K562 (cell line): ENCODE data around the gene LRRIQ4. TPM values are rescaled to one million over a fixed set of nuclear protein-coding genes. Genes with fewer than 3 reads are reported as not detected.

Experiments
- ELF1 ChIP-seq: fragments of 200-800 bp; sonication (Bioruptor generic); IDR thresholded peaks from 2 replicates; pipeline ENCODE4 v1.6.1; 2016; ENCODE audit warnings: missing genetic modification characterization, missing compliant biosample characterization
- JUNB ChIP-seq: fragments of 450-650 bp; formaldehyde crosslinking; conservative IDR thresholded peaks from 2 replicates; pipeline ENCODE4 v1.4.0; 2020; ENCODE audit warnings: mild to moderate bottlenecking
- MAFG ChIP-seq: fragments of 450-650 bp; conservative IDR thresholded peaks from 2 replicates; pipeline ENCODE4 v1.6.1; 2016; ENCODE audit warnings: missing genetic modification characterization, missing compliant biosample characterization
- MAZ ChIP-seq, 2 experiments: fragments of 450-650 bp in 1 of 2; sonication (generic) in 1 of 2; formaldehyde crosslinking; IDR thresholded peaks in 1 of 2; conservative IDR thresholded peaks in 1 of 2; 2 replicates each; pipeline versions ENCODE4 v1.4.0 to v1.5.0; 2020; ENCODE audit warnings: mild to moderate bottlenecking in 1 of 2, missing genetic modification reagents in 1 of 2
- SMARCB1 ChIP-seq: IDR thresholded peaks from 2 replicates; pipeline ENCODE4 v1.6.1; 2011; ENCODE audit warnings: improper control_type of control experiment, low read depth; ENCODE audit not compliant: insufficient read length
- SOX6 ChIP-seq: fragments of 450-650 bp; IDR thresholded peaks from 2 replicates; pipeline ENCODE4 v1.6.1; 2014; ENCODE audit warnings: mild to moderate bottlenecking
- ZFP30 ChIP-seq: fragments of 250-450 bp; sonication (Bioruptor Pico); IDR thresholded peaks from 2 replicates; pipeline ENCODE4 v1.8.0; 2022; ENCODE audit warnings: moderate library complexity, mild to moderate bottlenecking, inconsistent platforms, borderline replicate concordance
- ZNF766 ChIP-seq: fragments of 200-800 bp; sonication (Bioruptor generic); conservative IDR thresholded peaks from 2 replicates; pipeline ENCODE4 v1.6.1; 2016; ENCODE audit warnings: missing genetic modification characterization, missing compliant biosample characterization
- polyA plus RNA-seq, 8 experiments: library from polyadenylated mRNA; depleted of rRNA in 4 of 8; stranded (reverse) in 5 of 8; unstranded in 3 of 8; fragments of >200 nt; fragmentation: Nextera tagmentation in 2 of 8; fragmentation: Illumina TruSeq in 1 of 8; extraction: Ambion mirVana in 2 of 8; extraction: Trizol in 1 of 8; gene quantifications; 2 replicates each; pipeline versions ENCODE4 v1.2.1 to v1.2.3, GENCODE V29; 2011 to 2014; ENCODE audit warnings: inconsistent platforms in 1 of 8, missing spikeins in 1 of 8
- total RNA-seq, 7 experiments: library from RNA; depleted of rRNA in 6 of 7; stranded (reverse); fragments of >200 nt in 6 of 7; fragmentation: Illumina TruSeq in 2 of 7; extraction: Trizol in 2 of 7; gene quantifications; 2 replicates each; pipeline versions ENCODE4 v1.2.1 to v1.2.3, GENCODE V29; 2011 to 2021; ENCODE audit warnings: low replicate concordance in 1 of 7
- TF ChIP-seq, protein P1 (sequence below): fragments of 450-650 bp; IDR thresholded peaks from 2 replicates; pipeline ENCODE4 v1.6.1; 2018; ENCODE audit not compliant: partially characterized antibody
- TF ChIP-seq, protein P2 (sequence below): fragments of 450-650 bp; IDR thresholded peaks from 2 replicates; pipeline ENCODE4 v1.6.1; 2018; ENCODE audit warnings: mild to moderate bottlenecking, low read depth; ENCODE audit not compliant: partially characterized antibody

LRRIQ4 gene
- total and polyA plus RNA-seq, 9 of the 15 experiments (the other 6 are each of a cell fraction or from before 2014, with no cell fraction given): not detected

DNA sequence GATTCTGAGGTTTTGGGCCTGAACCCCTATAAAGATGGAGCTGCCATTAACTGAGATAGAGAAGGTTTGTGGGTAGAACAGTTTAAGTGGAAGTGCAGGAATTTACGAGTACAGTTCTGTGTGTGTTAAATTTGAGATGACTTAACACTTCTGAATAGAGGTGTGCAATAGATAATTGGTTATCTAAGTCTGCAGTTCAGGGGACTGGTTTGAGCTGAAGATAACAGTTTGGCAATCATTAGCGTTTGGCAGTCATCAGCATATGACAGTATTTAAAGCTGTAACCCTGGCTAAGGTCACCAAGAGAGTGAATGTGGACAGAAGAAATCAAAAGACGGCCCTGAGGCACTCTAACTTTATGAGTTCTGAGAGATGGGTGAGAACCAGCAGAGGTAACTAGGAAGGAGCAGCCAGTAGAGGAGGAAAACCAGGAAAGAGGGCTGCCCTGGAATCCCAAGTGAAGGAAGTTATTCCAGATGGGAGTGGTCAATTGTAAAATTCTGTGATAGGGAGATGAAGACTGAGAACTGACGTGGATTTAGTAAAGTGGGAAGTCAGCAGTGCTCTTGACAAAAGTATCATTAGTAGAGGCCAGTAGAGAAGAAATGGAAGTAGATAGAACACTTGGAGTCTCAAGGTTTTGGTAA, 31.3 kb upstream of the LRRIQ4 start (continued):
- TF ChIP-seq, protein P1, sequence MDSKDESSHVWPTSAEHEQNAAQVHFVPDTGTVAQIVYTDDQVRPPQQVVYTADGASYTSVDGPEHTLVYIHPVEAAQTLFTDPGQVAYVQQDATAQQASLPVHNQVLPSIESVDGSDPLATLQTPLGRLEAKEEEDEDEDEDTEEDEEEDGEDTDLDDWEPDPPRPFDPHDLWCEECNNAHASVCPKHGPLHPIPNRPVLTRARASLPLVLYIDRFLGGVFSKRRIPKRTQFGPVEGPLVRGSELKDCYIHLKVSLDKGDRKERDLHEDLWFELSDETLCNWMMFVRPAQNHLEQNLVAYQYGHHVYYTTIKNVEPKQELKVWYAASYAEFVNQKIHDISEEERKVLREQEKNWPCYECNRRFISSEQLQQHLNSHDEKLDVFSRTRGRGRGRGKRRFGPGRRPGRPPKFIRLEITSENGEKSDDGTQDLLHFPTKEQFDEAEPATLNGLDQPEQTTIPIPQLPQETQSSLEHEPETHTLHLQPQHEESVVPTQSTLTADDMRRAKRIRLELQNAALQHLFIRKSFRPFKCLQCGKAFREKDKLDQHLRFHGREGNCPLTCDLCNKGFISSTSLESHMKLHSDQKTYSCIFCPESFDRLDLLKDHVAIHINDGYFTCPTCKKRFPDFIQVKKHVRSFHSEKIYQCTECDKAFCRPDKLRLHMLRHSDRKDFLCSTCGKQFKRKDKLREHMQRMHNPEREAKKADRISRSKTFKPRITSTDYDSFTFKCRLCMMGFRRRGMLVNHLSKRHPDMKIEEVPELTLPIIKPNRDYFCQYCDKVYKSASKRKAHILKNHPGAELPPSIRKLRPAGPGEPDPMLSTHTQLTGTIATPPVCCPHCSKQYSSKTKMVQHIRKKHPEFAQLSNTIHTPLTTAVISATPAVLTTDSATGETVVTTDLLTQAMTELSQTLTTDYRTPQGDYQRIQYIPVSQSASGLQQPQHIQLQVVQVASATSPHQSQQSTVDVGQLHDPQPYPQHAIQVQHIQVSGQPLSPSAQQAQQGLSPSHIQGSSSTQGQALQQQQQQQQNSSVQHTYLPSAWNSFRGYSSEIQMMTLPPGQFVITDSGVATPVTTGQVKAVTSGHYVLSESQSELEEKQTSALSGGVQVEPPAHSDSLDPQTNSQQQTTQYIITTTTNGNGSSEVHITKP: no peak
- TF ChIP-seq ELF1 (tag): no peak
- no peak for TF ChIP-seq JUNB (CRISPR knock-in tag)
- no peak for TF ChIP-seq SMARCB1
- peak; percentile 84 for TF ChIP-seq SOX6
- TF ChIP-seq, protein P2, sequence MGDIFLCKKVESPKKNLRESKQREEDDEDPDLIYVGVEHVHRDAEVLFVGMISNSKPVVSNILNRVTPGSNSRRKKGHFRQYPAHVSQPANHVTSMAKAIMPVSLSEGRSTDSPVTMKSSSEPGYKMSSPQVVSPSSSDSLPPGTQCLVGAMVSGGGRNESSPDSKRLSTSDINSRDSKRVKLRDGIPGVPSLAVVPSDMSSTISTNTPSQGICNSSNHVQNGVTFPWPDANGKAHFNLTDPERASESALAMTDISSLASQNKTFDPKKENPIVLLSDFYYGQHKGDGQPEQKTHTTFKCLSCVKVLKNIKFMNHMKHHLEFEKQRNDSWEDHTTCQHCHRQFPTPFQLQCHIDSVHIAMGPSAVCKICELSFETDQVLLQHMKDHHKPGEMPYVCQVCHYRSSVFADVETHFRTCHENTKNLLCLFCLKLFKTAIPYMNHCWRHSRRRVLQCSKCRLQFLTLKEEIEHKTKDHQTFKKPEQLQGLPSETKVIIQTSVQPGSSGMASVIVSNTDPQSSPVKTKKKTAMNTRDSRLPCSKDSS: no peak
- TF ChIP-seq ZFP30: no peak
- peak; percentile 63; the same call in 1 of the 2 replicates for TF ChIP-seq ZNF766 (CRISPR knock-in tag)
- TF ChIP-seq MAFG (tag): peak; percentile 80
- no peak for TF ChIP-seq MAZ (CRISPR knock-in tag; conservative IDR thresholded peaks at IDR 0.05 in 1 of 2, IDR thresholded peaks at IDR 0.05 in 1 of 2)
